HepG2 (cell line): ENCODE results near the gene ANTKMT. TPM values are rescaled to one million over a fixed set of nuclear protein-coding genes. Genes with fewer than 3 reads are reported as not detected.

Experiments used
- HDAC1 ChIP-seq: sonication (generic); formaldehyde crosslinking; IDR thresholded peaks from 2 replicates; pipeline ENCODE4 v1.5.1; 2020; ENCODE audit warnings: mild to moderate bottlenecking, missing genetic modification reagents
- HNF4G ChIP-seq, 2 experiments: sonication (generic) in 1 of 2; formaldehyde crosslinking in 1 of 2; IDR thresholded peaks; 2 replicates each; pipeline versions ENCODE4 v1.4.0 to v1.6.1; 2011 to 2020; ENCODE audit warnings: borderline replicate concordance in 2 of 2, low read depth in 2 of 2, mild to moderate bottlenecking in 2 of 2, low read length in 1 of 2, missing genetic modification reagents in 1 of 2, moderate library complexity in 1 of 2
- MEIS2 ChIP-seq: sonication (generic); formaldehyde crosslinking; IDR thresholded peaks from 2 replicates; pipeline ENCODE4 v1.9.0; 2021; ENCODE audit warnings: mild to moderate bottlenecking, missing genetic modification reagents
- NR2C2 ChIP-seq: sonication (generic); formaldehyde crosslinking; IDR thresholded peaks from 2 replicates; pipeline ENCODE4 v1.4.0; 2020; ENCODE audit warnings: missing genetic modification reagents, mild to moderate bottlenecking, moderate library complexity, borderline replicate concordance
- NR2F6 ChIP-seq, 2 experiments: IDR thresholded peaks; 2 replicates each; pipeline ENCODE4 v1.6.1; 2016; ENCODE audit warnings: antibody characterized with exemption in 1 of 2, mild to moderate bottlenecking in 1 of 2
- PAF1 ChIP-seq: IDR thresholded peaks from 2 replicates; pipeline ENCODE4 v1.6.1; 2016; ENCODE audit warnings: missing genetic modification reagents, missing compliant biosample characterization
- POLR2AphosphoS5 ChIP-seq: IDR thresholded peaks from 2 replicates; pipeline ENCODE4 v1.6.1; 2012; ENCODE audit warnings: low read depth, low read length
- SP2 ChIP-seq: sonication (generic); formaldehyde crosslinking; IDR thresholded peaks from 2 replicates; pipeline ENCODE4 v1.5.1; 2020; ENCODE audit warnings: mild to moderate bottlenecking, missing genetic modification reagents
- ZBTB7A ChIP-seq: sonication (generic); formaldehyde crosslinking; IDR thresholded peaks from 2 replicates; pipeline ENCODE4 v1.8.0; 2022; ENCODE audit warnings: mild to moderate bottlenecking, missing genetic modification reagents
- ZBTB7B ChIP-seq: sonication (generic); formaldehyde crosslinking; IDR thresholded peaks from 2 replicates; pipeline ENCODE4 v1.4.0; 2020; ENCODE audit warnings: missing genetic modification reagents
- ZMYM3 ChIP-seq: sonication (generic); formaldehyde crosslinking; IDR thresholded peaks from 2 replicates; pipeline ENCODE4 v1.5.1; 2020; ENCODE audit warnings: mild to moderate bottlenecking, missing genetic modification reagents
- ZNF607 ChIP-seq: sonication (generic); formaldehyde crosslinking; IDR thresholded peaks from 2 replicates; pipeline ENCODE4 v1.5.1; 2020; ENCODE audit warnings: missing genetic modification reagents, mild to moderate bottlenecking, borderline replicate concordance
- ZNF709 ChIP-seq: sonication (generic); formaldehyde crosslinking; IDR thresholded peaks from 2 replicates; pipeline ENCODE4 v1.5.0; 2020; ENCODE audit warnings: mild to moderate bottlenecking, missing genetic modification reagents
- ZNF773 ChIP-seq: sonication (generic); formaldehyde crosslinking; IDR thresholded peaks from 2 replicates; pipeline ENCODE4 v1.4.0; 2020; ENCODE audit warnings: missing genetic modification reagents, borderline replicate concordance
- ZNF777 ChIP-seq: sonication (generic); formaldehyde crosslinking; IDR thresholded peaks from 2 replicates; pipeline ENCODE4 v1.4.0; 2020; ENCODE audit warnings: missing genetic modification reagents
- polyA plus RNA-seq, 8 experiments: library from polyadenylated mRNA; depleted of rRNA in 3 of 8; stranded (reverse) in 7 of 8; unstranded in 1 of 8; fragments of >200 nt; fragmentation: Illumina TruSeq in 4 of 8; extraction: Trizol in 4 of 8; gene quantifications; 2 replicates each; pipeline versions ENCODE4 v1.2.1 to v1.2.3, GENCODE V29; 2011 to 2016; ENCODE audit warnings: low read depth in 4 of 8, missing spikeins in 1 of 8, mixed read lengths in 1 of 8; ENCODE audit not compliant: insufficient read depth in 1 of 8
- total RNA-seq, 5 experiments: library from RNA; depleted of rRNA; stranded (reverse); fragments of >200 nt; fragmentation: Illumina TruSeq; extraction: Trizol; gene quantifications; 2 replicates each; pipeline ENCODE4 v1.2.3, GENCODE V29; 2016; ENCODE audit warnings: low read depth in 1 of 5
- TF ChIP-seq, protein P1 (sequence below), 2 experiments: sonication (generic) in 1 of 2; formaldehyde crosslinking in 1 of 2; IDR thresholded peaks; 2 replicates each; pipeline versions ENCODE4 v1.5.1 to v1.6.1; 2011 to 2020; ENCODE audit warnings: borderline replicate concordance in 1 of 2, low read depth in 1 of 2, low read length in 1 of 2, mild to moderate bottlenecking in 1 of 2, missing genetic modification reagents in 1 of 2, moderate library complexity in 1 of 2
- TF ChIP-seq, protein P2 (sequence below): sonication (generic); formaldehyde crosslinking; IDR thresholded peaks from 2 replicates; pipeline ENCODE4 v1.5.1; 2020; ENCODE audit warnings: mild to moderate bottlenecking, missing genetic modification reagents, moderate library complexity

The ANTKMT gene
- total and polyA plus RNA-seq, 2 of the 13 experiments (the other 11 are each of a cell fraction or from before 2014, with no cell fraction given), result 7.5 to 47.8 TPM

- TF ChIP-seq, protein P1, sequence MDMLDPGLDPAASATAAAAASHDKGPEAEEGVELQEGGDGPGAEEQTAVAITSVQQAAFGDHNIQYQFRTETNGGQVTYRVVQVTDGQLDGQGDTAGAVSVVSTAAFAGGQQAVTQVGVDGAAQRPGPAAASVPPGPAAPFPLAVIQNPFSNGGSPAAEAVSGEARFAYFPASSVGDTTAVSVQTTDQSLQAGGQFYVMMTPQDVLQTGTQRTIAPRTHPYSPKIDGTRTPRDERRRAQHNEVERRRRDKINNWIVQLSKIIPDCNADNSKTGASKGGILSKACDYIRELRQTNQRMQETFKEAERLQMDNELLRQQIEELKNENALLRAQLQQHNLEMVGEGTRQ (IDR thresholded peaks at IDR 0.05; ENCODE audit: low read depth, low read length), result peak; percentile 25; the same call in 1 of the 2 replicates
- TF ChIP-seq, protein P1 (CRISPR knock-in tag; IDR thresholded peaks at IDR 0.05; ENCODE audit: borderline replicate concordance), result no peak
- no peak for TF ChIP-seq ZBTB7A (CRISPR knock-in tag)
- TF ChIP-seq ZNF777 (CRISPR knock-in tag), result 0 out of 2 replicates have a peak, but pooled peaks have one; percentile 7
- TF ChIP-seq, protein P2, sequence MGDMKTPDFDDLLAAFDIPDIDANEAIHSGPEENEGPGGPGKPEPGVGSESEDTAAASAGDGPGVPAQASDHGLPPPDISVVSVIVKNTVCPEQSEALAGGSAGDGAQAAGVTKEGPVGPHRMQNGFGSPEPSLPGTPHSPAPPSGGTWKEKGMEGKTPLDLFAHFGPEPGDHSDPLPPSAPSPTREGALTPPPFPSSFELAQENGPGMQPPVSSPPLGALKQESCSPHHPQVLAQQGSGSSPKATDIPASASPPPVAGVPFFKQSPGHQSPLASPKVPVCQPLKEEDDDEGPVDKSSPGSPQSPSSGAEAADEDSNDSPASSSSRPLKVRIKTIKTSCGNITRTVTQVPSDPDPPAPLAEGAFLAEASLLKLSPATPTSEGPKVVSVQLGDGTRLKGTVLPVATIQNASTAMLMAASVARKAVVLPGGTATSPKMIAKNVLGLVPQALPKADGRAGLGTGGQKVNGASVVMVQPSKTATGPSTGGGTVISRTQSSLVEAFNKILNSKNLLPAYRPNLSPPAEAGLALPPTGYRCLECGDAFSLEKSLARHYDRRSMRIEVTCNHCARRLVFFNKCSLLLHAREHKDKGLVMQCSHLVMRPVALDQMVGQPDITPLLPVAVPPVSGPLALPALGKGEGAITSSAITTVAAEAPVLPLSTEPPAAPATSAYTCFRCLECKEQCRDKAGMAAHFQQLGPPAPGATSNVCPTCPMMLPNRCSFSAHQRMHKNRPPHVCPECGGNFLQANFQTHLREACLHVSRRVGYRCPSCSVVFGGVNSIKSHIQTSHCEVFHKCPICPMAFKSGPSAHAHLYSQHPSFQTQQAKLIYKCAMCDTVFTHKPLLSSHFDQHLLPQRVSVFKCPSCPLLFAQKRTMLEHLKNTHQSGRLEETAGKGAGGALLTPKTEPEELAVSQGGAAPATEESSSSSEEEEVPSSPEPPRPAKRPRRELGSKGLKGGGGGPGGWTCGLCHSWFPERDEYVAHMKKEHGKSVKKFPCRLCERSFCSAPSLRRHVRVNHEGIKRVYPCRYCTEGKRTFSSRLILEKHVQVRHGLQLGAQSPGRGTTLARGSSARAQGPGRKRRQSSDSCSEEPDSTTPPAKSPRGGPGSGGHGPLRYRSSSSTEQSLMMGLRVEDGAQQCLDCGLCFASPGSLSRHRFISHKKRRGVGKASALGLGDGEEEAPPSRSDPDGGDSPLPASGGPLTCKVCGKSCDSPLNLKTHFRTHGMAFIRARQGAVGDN (CRISPR knock-in tag), result peak; percentile 40
- TF ChIP-seq ZMYM3 (CRISPR knock-in tag), result no peak
- TF ChIP-seq ZBTB7B (CRISPR knock-in tag), result peak; percentile 30; the same call in 1 of the 2 replicates
- peak; percentile 69 for TF ChIP-seq POLR2AphosphoS5
- TF ChIP-seq HDAC1 (CRISPR knock-in tag), result peak; percentile 60
- TF ChIP-seq HNF4G (IDR thresholded peaks at IDR 0.05; ENCODE audit: borderline replicate concordance, low read depth, low read length), result 0 out of 2 replicates have a peak, but pooled peaks have one; percentile 11
- TF ChIP-seq HNF4G (CRISPR knock-in tag; IDR thresholded peaks at IDR 0.05; ENCODE audit: borderline replicate concordance, low read depth), result peak; percentile 40; the same call in 1 of the 2 replicates
- TF ChIP-seq NR2C2, result peak; percentile 55
- TF ChIP-seq ZNF607, result peak; percentile 52; the same call in 1 of the 2 replicates
- peak; percentile 40; the same call in 1 of the 2 replicates for TF ChIP-seq SP2 (CRISPR knock-in tag)
- peak; percentile 21; the same call in 1 of the 2 replicates for TF ChIP-seq NR2F6 (IDR thresholded peaks at IDR 0.05)
- peak; percentile 84 for TF ChIP-seq NR2F6 (CRISPR knock-in tag; IDR thresholded peaks at IDR 0.05)
- TF ChIP-seq ZNF773 (CRISPR knock-in tag), result no peak
- no peak for TF ChIP-seq PAF1
- TF ChIP-seq ZNF709 (CRISPR knock-in tag), result no peak
- TF ChIP-seq MEIS2 (CRISPR knock-in tag), result peak; percentile 17; the same call in 1 of the 2 replicates
- TF ChIP-seq, all 625 proteins: peak for 36
Observed at GRCh38 chr16:739560-740458, 18.9 kb downstream of the ANTKMT start (continued).
